GM10847 (cell line): Measurements from ENCODE around the gene SLC4A7.

Source experiments
- POLR2A ChIP-seq: IDR thresholded peaks from 2 replicates; pipeline ENCODE4 v1.6.1; 2011; ENCODE audit not compliant: insufficient read length; ENCODE audit errors: extremely low read depth

Gene SLC4A7

GRCh38 chr3:27324686-27325085 lies 159.5 kb downstream of the SLC4A7 start:
- no peak for TF ChIP-seq POLR2A

- TF ChIP-seq POLR2A, result no peak
Measured at GRCh38 chr3:27323087-27323570, 161.1 kb downstream of the SLC4A7 start.
